ENCODE results near the gene CYP4F12. TPM values are rescaled to one million over a fixed set of nuclear protein-coding genes. Genes with fewer than 3 reads are reported as not detected.

CYP4F12 gene
- total RNA-seq, 6 experiments from 2014 or later, result not detected

DNA sequence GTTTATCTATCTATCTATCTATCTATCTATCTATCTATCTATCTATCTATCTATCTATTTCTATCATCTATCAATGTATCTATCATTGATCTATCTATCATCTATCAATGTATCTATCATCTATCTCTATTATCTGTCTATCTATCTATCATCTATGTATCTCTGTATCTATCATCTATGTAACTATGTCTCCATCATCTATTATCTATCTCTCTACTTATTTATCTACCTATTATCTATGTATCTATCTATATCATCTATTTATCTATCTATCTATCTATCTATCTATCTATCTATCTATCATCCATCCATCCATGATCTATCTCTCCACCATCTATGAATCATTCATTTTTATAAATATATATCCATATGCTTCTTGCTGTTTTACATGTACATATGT is 16.4 kb upstream of the CYP4F12 start:
- no peak overlapping the region for H3K27ac Mint-ChIP-seq

DNA sequence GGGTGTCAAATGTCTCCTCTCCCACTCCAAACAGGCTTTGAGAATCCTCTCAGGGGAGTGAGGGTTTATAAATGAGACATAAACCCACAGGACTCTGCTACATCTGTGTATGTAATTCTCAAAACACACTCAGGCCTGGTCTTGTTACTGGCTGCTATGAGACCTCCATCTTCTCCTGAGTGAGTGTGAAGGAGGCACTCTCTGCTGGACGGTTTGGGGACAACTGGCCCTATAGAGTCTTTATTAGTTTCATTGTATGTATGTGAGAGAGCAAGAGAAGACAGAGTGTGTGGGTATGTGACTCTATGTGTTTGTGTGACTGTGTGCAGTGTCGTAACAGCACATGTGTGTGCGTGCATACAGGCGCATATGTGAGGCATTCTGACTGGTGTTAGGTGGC is 9.6 kb upstream of the CYP4F12 start:
- Mint-ChIP-seq H3K27ac (no peak overlapping the region), H3K36me3 (ENCODE audit: low read depth) (no peaks in the 10 kb centered on the region), H3K9me3 (peaks cover 25% of the 10 kb centered on the region), H3K4me1 (ENCODE audit: low read depth) (no peaks in the 10 kb centered on the region), H3K4me3 (no peak overlapping the region), H3K27me3 (ENCODE audit: insufficient read depth) (no peaks in the 10 kb centered on the region; the same call in none of the 2 replicates)
- TF ChIP-seq, protein P1, sequence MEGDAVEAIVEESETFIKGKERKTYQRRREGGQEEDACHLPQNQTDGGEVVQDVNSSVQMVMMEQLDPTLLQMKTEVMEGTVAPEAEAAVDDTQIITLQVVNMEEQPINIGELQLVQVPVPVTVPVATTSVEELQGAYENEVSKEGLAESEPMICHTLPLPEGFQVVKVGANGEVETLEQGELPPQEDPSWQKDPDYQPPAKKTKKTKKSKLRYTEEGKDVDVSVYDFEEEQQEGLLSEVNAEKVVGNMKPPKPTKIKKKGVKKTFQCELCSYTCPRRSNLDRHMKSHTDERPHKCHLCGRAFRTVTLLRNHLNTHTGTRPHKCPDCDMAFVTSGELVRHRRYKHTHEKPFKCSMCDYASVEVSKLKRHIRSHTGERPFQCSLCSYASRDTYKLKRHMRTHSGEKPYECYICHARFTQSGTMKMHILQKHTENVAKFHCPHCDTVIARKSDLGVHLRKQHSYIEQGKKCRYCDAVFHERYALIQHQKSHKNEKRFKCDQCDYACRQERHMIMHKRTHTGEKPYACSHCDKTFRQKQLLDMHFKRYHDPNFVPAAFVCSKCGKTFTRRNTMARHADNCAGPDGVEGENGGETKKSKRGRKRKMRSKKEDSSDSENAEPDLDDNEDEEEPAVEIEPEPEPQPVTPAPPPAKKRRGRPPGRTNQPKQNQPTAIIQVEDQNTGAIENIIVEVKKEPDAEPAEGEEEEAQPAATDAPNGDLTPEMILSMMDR (IDR thresholded peaks at IDR 0.05), result no peak
- DNase-seq, result no peak

More for the DNA sequence above, 16.4 kb upstream of the CYP4F12 start:
- Mint-ChIP-seq H3K27me3 (ENCODE audit: insufficient read depth) (no peaks in the 10 kb centered on the region; the same call in 1 of the 2 replicates), H3K36me3 (ENCODE audit: low read depth) (peaks cover 3% of the 10 kb centered on the region; the same call in 1 of the 2 replicates), H3K4me3 (no peak overlapping the region), H3K4me1 (ENCODE audit: low read depth) (no peaks in the 10 kb centered on the region), H3K9me3 (peaks cover 27% of the 10 kb centered on the region)
- DNase-seq, result no peak
- TF ChIP-seq, protein P1 (IDR thresholded peaks at IDR 0.05), result no peak

DNA sequence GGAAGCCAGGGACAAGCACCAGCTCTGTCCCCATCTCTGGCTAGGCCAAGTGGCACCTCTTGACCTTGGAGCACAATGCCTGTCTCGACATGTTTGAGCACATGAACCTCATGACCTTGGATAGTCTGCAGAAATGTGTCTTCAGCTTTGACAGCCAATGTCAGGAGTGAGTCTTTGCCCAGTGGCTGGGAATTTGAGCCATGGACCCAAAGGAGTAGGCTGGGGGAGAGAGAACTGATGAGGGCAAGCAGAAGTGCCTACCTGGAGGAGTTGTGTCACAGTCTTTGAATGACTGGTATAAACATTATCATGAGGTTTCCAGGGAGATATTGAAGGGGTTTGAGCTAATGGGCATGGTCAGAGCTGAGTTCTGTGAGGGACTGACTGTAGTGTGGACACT is 6.7 kb upstream of the CYP4F12 start:
- H3K4me3 Mint-ChIP-seq, result no peak overlapping the region
- DNase-seq, result no peak
- H3K27ac Mint-ChIP-seq, result no peak overlapping the region
- no peaks in the 10 kb centered on the region for H3K36me3 Mint-ChIP-seq (ENCODE audit: low read depth)
- H3K9me3 Mint-ChIP-seq, result peaks cover 31% of the 10 kb centered on the region
- no peaks in the 10 kb centered on the region for H3K4me1 Mint-ChIP-seq (ENCODE audit: low read depth)
- TF ChIP-seq, protein P1 (IDR thresholded peaks at IDR 0.05), result no peak
- H3K27me3 Mint-ChIP-seq (ENCODE audit: insufficient read depth), result no peaks in the 10 kb centered on the region; the same call in none of the 2 replicates

DNA sequence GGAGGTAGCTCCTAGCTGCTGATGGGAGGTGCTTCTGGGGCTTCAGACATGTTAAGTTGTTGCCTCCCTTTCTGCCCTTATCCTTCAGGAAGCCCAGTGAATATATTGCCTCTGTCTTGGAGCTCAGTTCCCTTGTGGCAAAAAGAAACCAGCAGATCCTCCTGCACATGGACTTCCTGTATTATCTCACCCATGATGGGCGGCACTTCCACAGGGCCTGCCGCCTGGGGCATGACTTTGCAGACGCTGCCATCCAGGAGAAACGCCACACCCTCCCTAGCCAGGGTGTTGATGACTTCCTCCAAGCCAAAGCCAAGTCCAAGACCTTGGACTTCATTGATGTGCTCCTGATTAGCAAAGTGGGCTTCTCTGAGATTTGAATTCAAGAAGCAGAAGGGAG is 6.0 kb upstream of the CYP4F12 start:
- TF ChIP-seq, protein P1 (IDR thresholded peaks at IDR 0.05), result no peak
- H3K9me3 Mint-ChIP-seq, result peaks cover 25% of the 10 kb centered on the region
- no peak overlapping the region for H3K4me3 Mint-ChIP-seq
- H3K27ac Mint-ChIP-seq, result no peak overlapping the region
- H3K27me3 Mint-ChIP-seq (ENCODE audit: insufficient read depth), result no peaks in the 10 kb centered on the region; the same call in 1 of the 2 replicates
- H3K36me3 Mint-ChIP-seq (ENCODE audit: low read depth), result no peaks in the 10 kb centered on the region
- no peaks in the 10 kb centered on the region for H3K4me1 Mint-ChIP-seq (ENCODE audit: low read depth)
- DNase-seq, result no peak

DNA sequence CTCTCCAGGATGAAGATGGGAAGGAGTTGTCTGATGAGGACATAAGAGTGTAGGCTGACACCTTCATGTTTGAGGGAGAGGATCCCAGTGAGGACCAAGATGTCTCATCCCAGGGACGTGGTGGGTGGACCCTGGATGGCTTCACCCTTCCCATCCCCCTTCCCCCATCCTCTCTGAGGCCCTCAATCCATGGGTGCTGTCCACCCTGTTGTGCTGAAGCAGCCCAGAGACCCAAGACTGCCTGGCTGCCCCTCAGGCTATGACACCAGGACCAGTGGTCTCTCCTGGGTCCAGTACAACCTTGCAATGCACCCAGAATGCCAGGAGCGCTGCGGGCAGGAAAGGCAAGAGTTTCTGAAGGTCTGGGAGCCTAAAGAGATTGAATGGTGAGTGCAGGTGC is 3.4 kb upstream of the CYP4F12 start:
- Mint-ChIP-seq H3K4me1 (ENCODE audit: low read depth) (no peaks in the 10 kb centered on the region), H3K27ac (no peak overlapping the region)
- TF ChIP-seq, protein P1 (IDR thresholded peaks at IDR 0.05), result no peak

DNA sequence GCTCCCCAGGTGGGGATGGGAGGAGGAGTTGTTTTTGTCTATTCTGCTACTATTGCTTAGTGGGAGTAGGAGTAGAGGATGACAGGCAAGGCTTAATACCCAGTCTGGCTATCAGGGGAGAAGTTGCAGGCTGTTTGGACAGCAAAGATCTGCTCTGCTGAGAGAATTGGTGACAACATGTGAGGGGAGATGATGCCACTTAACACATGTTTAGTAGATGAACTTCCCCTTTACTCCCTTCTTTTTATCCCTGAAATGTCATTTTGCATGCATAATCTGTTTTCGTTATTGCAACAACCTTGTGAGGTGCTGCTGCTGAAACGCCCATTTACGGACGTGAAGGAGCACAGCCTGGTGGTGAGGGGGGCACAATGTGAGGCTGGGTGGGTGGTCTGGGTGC is 3.0 kb upstream of the CYP4F12 start:
- TF ChIP-seq, protein P1 (IDR thresholded peaks at IDR 0.05), result no peak
- no peaks in the 10 kb centered on the region for H3K36me3 Mint-ChIP-seq (ENCODE audit: low read depth)
- no peak overlapping the region for H3K4me3 Mint-ChIP-seq
- H3K9me3 Mint-ChIP-seq, result peaks cover 28% of the 10 kb centered on the region
- no peaks in the 10 kb centered on the region; the same call in 1 of the 2 replicates for H3K27me3 Mint-ChIP-seq (ENCODE audit: insufficient read depth)
- DNase-seq, result no peak
- H3K27ac Mint-ChIP-seq, result no peak overlapping the region
- no peaks in the 10 kb centered on the region for H3K4me1 Mint-ChIP-seq (ENCODE audit: low read depth)

More for the DNA sequence above, 3.4 kb upstream of the CYP4F12 start:
- no peak overlapping the region for H3K4me3 Mint-ChIP-seq
- H3K9me3 Mint-ChIP-seq, result peaks cover 28% of the 10 kb centered on the region
- H3K27me3 Mint-ChIP-seq (ENCODE audit: insufficient read depth), result no peaks in the 10 kb centered on the region
- DNase-seq, result no peak
- no peaks in the 10 kb centered on the region for H3K36me3 Mint-ChIP-seq (ENCODE audit: low read depth)

All from HFFc6 (cell line).